ENCODE data around the gene PGRMC2.

- no peak for TF ChIP-seq TAF1 (IDR thresholded peaks at IDR 0.05; ENCODE audit: low read depth)
- no peak for TF ChIP-seq RAD21 (IDR thresholded peaks at IDR 0.05; ENCODE audit: low read depth)
Measured at GRCh38 chr4:128286474-128287058, 1.0 kb downstream of the PGRMC2 start.
